Tibial nerve (tissue), 3 donors: Measurements from ENCODE around the gene CDC42BPB.

Experiments used
- POLR2A ChIP-seq, 2 donors: fragments of 450-650 bp; IDR thresholded peaks; one replicate each; pipeline ENCODE4 v1.6.1; 2017; ENCODE audit warnings: antibody characterized with exemption in 2 of 2, mild to moderate bottlenecking in 2 of 2, moderate library complexity in 2 of 2
- TF ChIP-seq, protein P1 (sequence below), 5 experiments: fragments of 200-600 bp in 3 of 5; fragments of 450-650 bp in 2 of 5; sonication (generic) in 3 of 5; IDR thresholded peaks; one replicate each; pipeline ENCODE4 v1.5.1; 2016 to 2019; ENCODE audit warnings: antibody characterized with exemption in 5 of 5, mild to moderate bottlenecking in 3 of 5, moderate library complexity in 2 of 5

DNA sequence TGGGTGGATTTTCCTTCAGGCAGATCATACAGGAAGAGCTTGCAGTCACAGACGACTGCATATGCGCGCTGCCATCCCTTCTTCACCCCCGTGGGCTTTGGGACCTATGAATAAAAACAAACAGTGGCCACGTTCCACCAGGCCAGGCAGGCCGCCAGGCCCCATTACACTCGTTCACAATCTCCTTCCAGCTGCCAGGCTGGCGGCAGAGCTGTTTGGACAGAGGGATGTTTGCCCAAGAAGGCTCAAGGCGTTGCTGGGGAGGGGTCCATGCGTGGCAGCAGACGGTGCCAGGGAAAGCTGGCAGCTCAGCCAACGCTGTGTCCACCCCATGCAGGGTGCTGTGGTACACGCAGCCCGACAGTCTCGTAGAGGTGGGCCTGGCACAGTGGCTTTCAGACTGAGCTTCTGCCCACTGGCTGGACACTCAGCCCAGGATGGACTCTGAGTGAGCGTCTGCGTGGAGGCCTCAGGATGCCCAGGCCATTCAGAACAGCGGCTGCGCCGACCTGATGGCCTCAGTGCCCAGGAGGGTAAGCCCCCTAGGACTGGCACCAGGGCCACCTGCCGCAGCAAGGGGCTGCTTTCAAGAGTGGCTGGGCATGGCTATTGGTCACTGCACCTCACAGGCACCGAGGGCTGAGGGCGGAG lies 107.4 kb downstream of the CDC42BPB start:
- TF ChIP-seq, protein P1, sequence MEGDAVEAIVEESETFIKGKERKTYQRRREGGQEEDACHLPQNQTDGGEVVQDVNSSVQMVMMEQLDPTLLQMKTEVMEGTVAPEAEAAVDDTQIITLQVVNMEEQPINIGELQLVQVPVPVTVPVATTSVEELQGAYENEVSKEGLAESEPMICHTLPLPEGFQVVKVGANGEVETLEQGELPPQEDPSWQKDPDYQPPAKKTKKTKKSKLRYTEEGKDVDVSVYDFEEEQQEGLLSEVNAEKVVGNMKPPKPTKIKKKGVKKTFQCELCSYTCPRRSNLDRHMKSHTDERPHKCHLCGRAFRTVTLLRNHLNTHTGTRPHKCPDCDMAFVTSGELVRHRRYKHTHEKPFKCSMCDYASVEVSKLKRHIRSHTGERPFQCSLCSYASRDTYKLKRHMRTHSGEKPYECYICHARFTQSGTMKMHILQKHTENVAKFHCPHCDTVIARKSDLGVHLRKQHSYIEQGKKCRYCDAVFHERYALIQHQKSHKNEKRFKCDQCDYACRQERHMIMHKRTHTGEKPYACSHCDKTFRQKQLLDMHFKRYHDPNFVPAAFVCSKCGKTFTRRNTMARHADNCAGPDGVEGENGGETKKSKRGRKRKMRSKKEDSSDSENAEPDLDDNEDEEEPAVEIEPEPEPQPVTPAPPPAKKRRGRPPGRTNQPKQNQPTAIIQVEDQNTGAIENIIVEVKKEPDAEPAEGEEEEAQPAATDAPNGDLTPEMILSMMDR (IDR thresholded peaks at IDR 0.05): no peak
- TF ChIP-seq POLR2A (IDR thresholded peaks at IDR 0.05): no peak
